Medulla oblongata (tissue), 1 donor: ENCODE results near the gene TACC2.
"Not testable (repeated sequence)": the region's sequence is repeated elsewhere in the genome, so short reads cannot be mapped to it uniquely, and the experiment has no call there.

Experiments
- DNase-seq: peaks from one replicate; pipeline ENCODE4 v3.0.0-alpha.2; 2015; ENCODE audit errors: extremely low spot score

The TACC2 gene

GRCh38 chr10:122194251-122194650 lies 205.3 kb downstream of the TACC2 start:
- no peak for DNase-seq

- no peak for DNase-seq
These were observed 207.3 kb downstream of the TACC2 start for GRCh38 chr10:122196218-122196617.

- no peak for DNase-seq
These were observed 208.8 kb downstream of the TACC2 start for GRCh38 chr10:122197611-122198222.

GRCh38 chr10:122198631-122199030 lies 209.7 kb downstream of the TACC2 start:
- DNase-seq = no peak

- no peak for DNase-seq
These were observed 210.1 kb downstream of the TACC2 start for GRCh38 chr10:122199070-122199469.

GRCh38 chr10:122199689-122200088 lies 210.7 kb downstream of the TACC2 start:
- DNase-seq = no peak

GRCh38 chr10:122201401-122201800 lies 212.4 kb downstream of the TACC2 start:
- no peak for DNase-seq

- not testable (repeated sequence) for DNase-seq
These were observed 214.2 kb downstream of the TACC2 start for GRCh38 chr10:122203180-122203579.

- no peak for DNase-seq
These were observed 215.9 kb downstream of the TACC2 start for GRCh38 chr10:122204691-122205489.

- no peak for DNase-seq
These were observed 217.6 kb downstream of the TACC2 start for GRCh38 chr10:122206471-122207065.

GRCh38 chr10:122207163-122207562 lies 218.2 kb downstream of the TACC2 start:
- no peak for DNase-seq

- no peak for DNase-seq
These were observed 218.6 kb downstream of the TACC2 start for GRCh38 chr10:122207596-122207995.

GRCh38 chr10:122208571-122209430 lies 219.8 kb downstream of the TACC2 start:
- DNase-seq = no peak

GRCh38 chr10:122210481-122211265 lies 221.7 kb downstream of the TACC2 start:
- no peak for DNase-seq

GRCh38 chr10:122213364-122213763 lies 224.4 kb downstream of the TACC2 start:
- DNase-seq = no peak

GRCh38 chr10:122213766-122214165 lies 224.8 kb downstream of the TACC2 start:
- peak; percentile 70 for DNase-seq

- no peak for DNase-seq
These were observed 227.1 kb downstream of the TACC2 start for GRCh38 chr10:122216047-122216446.

- DNase-seq = no peak
These were observed 230.4 kb downstream of the TACC2 start for GRCh38 chr10:122219340-122219739.

- no peak for DNase-seq
These were observed 231.8 kb downstream of the TACC2 start for GRCh38 chr10:122220736-122221135.

GRCh38 chr10:122221958-122222357 lies 233.0 kb downstream of the TACC2 start:
- DNase-seq = no peak

- no peak for DNase-seq
These were observed 233.7 kb downstream of the TACC2 start for GRCh38 chr10:122222638-122223037.
